Adrenal gland (tissue), 12 donors: ENCODE results near the gene NSMCE1. TPM values are rescaled to one million over a fixed set of nuclear protein-coding genes. Genes with fewer than 3 reads are reported as not detected.
"Not testable (repeated sequence)": the region's sequence is repeated elsewhere in the genome, so short reads cannot be mapped to it uniquely, and the experiment has no call there.

Source experiments
- DNase-seq, 7 donors: peaks; one replicate each; pipeline ENCODE4 v3.0.0-alpha.2; 2019 to 2020
- H3K27ac ChIP-seq, 5 donors: fragments of 200-600 bp; sonication (generic) in 4 of 5; 1 replicate in 3 of 5; 2 replicates in 2 of 5; pipeline versions ENCODE4 v1.5.1 to v1.8.0; 2016 to 2020; ENCODE audit warnings: mild to moderate bottlenecking in 1 of 5
- H3K27me3 ChIP-seq: fragments of 200-600 bp; 2 replicates; pipeline ENCODE4 v1.8.0; 2021
- H3K36me3 ChIP-seq, 2 donors: fragments of 200-600 bp; replicated peaks in 1 of 2; 1 replicate in 1 of 2; 2 replicates in 1 of 2; pipeline versions ENCODE4 v1.5.1 to v1.8.0; 2018 to 2022
- H3K4me1 ChIP-seq, 2 donors: fragments of 200-600 bp; replicated peaks in 1 of 2; 1 replicate in 1 of 2; 2 replicates in 1 of 2; pipeline versions ENCODE4 v1.5.1 to v1.8.0; 2018 to 2021
- H3K4me3 ChIP-seq, 4 donors: fragments of 200-600 bp; sonication (generic) in 3 of 4; one replicate each; pipeline ENCODE4 v1.5.1; 2016 to 2018
- H3K9me3 ChIP-seq, 3 donors: fragments of 200-600 bp; sonication (generic) in 1 of 3; replicated peaks in 1 of 3; 1 replicate in 2 of 3; 2 replicates in 1 of 3; pipeline versions ENCODE4 v1.5.1 to v1.8.0; 2016 to 2021
- CTCF ChIP-seq, 6 experiments: fragments of 450-650 bp in 4 of 6; fragments of 200-600 bp in 2 of 6; sonication (generic) in 1 of 6; IDR thresholded peaks; 1 replicate in 5 of 6; 2 replicates in 1 of 6; pipeline versions ENCODE4 v1.5.1 to v1.8.0; 2016 to 2021; ENCODE audit warnings: antibody characterized with exemption in 6 of 6, mild to moderate bottlenecking in 2 of 6, moderate library complexity in 1 of 6
- POLR2A ChIP-seq, 2 donors: fragments of 450-650 bp; IDR thresholded peaks; one replicate each; pipeline ENCODE4 v1.6.1; 2017; ENCODE audit warnings: antibody characterized with exemption in 2 of 2, mild to moderate bottlenecking in 2 of 2, moderate library complexity in 1 of 2
- WGBS, 4 donors: extraction: QIAGEN DNeasy Blood & Tissue Kit in 2 of 4; methylation state at CpG; one replicate each; pipeline versions ENCODE4 v1.1.5 to v1.1.7; 2013 to 2017; 5-methylcytosine and 5-hydroxymethylcytosine counted together
- intact Hi-C, 2 donors: fragments of 100-400 bp; cut with DNase I; formaldehyde crosslinking; loops; one replicate each; pipeline versions ENCODE4 v1.14.1 to v1.15.0; 2022 to 2023
- polyA plus RNA-seq, 3 donors: library from polyadenylated mRNA; stranded (reverse); fragments of 200-250 nt in 2 of 3; fragments of 350-450 nt in 1 of 3; fragmentation: Illumina TruSeq in 1 of 3; extraction: RNeasy Lipid Tissue Mini Kit (QIAGEN cat#74804) in 1 of 3; gene quantifications; one replicate each; pipeline ENCODE4 v1.2.3, GENCODE V29; 2013 to 2014
- total RNA-seq, 9 donors: library from RNA; depleted of rRNA in 4 of 9; stranded (reverse); fragments of >200 nt in 4 of 9; fragments of 120-200 nt in 1 of 9; fragmentation: NEBNext Ultra II Directional in 1 of 9; extraction: Animal tissue kit (Norgen Biotek cat#: 25700) in 1 of 9; gene quantifications; one replicate each; pipeline versions ENCODE4 v1.1.0 to v1.2.4, GENCODE V29; 2013 to 2023
- donor health status: healthy with polysubstance abuse.
- donor health status: Bipolar disorder and iron deficiency.
- donor health status: DM: yes; HTN: yes; CAD: no.
- donor health status: DM: no; HTN: no; CAD: no.
- donor health status: DM: no; HTN: no; CAD: no.
- donor health status: DM: yes; HTN: yes; CAD: no.

The NSMCE1 gene
- total and polyA plus RNA-seq, 12 donors = 54.3 to 182 (median 88.1) TPM

DNA sequence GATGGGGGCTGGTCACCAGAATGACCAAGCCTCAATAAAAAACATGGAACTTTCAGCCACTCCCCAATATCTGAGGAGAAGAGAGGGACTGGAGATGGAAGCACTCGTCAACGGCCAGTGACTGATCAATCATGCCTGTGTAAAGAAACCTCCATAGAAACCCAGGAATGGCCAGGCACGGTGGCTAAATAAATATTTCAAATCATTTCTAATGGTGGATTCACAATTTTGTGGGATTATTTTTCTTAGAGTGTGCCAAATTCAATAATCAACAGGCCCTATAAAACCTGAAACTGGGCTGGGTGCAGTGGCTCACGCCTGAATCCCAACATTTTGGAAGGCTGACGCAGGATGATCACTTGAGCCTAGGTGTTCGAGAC, 16.4 kb downstream of the NSMCE1 start:
- intact Hi-C loops = no loop called here
- TF ChIP-seq POLR2A (IDR thresholded peaks at IDR 0.05) (no peak), CTCF (IDR thresholded peaks at IDR 0.05) (no peak)
- Histone ChIP-seq H3K9me3 (no peaks in the 10 kb centered on the region), H3K4me3 (no peak overlapping the region), H3K4me1 (peaks cover 15 to 22% of the 10 kb centered on the region in 2 donors), H3K36me3 (peaks cover 0 to 22% of the 10 kb centered on the region in 2 donors), H3K27me3 (no peaks in the 10 kb centered on the region), H3K27ac (no peak overlapping the region)
- 95 to 100% (median 97%) methylated on average over 6 of the region's 6 CpGs for WGBS, 4 donors
- peak in 2 of 7 donors; percentile 2 to 4 for DNase-seq

GRCh38 chr16:27251541-27252205, 16.9 kb downstream of the NSMCE1 start:
- 95 to 98% (median 97%) methylated on average over 8 of the region's 8 CpGs for WGBS, 4 donors
- intact Hi-C loops = no loop called here
- DNase-seq = peak in 3 of 7 donors; percentile 9 to 28 (median 12)
- no peaks in the 10 kb centered on the region for H3K9me3 ChIP-seq
- peaks cover 17 to 24% of the 10 kb centered on the region in 2 donors for H3K4me1 ChIP-seq
- H3K36me3 ChIP-seq = peaks cover 0 to 17% of the 10 kb centered on the region in 2 donors
- H3K27ac ChIP-seq = no peak overlapping the region
- H3K27me3 ChIP-seq = no peaks in the 10 kb centered on the region
- H3K4me3 ChIP-seq = no peak overlapping the region
- no peak for TF ChIP-seq CTCF (IDR thresholded peaks at IDR 0.05)
- TF ChIP-seq POLR2A (IDR thresholded peaks at IDR 0.05) = no peak

DNA sequence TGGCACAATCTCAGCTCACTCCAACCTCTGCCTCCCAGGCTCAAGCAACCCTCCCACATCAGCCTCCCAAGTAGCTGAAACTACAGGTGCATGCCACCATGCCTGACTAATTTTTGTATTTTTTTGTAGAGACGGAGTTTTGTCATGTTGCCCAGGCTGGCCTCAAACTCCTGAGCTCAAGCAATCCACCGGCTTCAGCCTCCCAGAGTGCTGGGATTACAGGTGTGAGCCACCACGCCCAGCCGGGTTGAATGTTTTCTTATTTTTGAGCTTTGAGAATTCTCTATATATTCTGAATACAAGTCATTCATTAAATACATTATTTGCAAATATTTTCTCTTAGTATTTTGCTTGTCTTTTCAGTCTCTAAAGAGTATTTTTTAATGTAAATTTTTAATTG, 19.7 kb downstream of the NSMCE1 start:
- H3K4me1 ChIP-seq = peaks cover 23 to 41% of the 10 kb centered on the region in 2 donors
- H3K27ac ChIP-seq, intact Hi-C loops, H3K9me3 ChIP-seq, H3K27me3 ChIP-seq, H3K4me3 ChIP-seq, H3K36me3 ChIP-seq: not testable (repeated sequence)
- 96 to 100% (median 98%) methylated on average over 4 of the region's 4 CpGs for WGBS, 4 donors
- peak in 2 of 7 donors; percentile 5 to 30 for DNase-seq

DNA sequence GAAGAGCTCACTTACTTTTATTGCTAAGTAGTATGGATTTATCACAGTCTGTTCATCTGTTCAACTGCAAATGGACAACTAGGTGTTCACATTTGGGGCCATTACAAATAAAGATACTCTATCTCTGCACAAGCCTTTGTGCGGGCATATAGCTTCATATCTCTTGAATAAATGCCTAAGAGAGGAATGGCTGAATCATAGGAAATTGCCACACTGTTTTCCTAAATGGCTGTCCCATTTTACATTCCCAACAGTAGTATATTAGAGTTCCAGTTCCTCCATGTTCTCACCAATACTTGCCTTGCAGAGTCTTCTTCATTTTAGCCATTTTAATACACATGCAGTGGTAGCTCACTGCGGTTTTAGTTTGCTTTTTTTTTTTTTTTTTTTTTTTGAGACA, 20.5 kb downstream of the NSMCE1 start:
- intact Hi-C loops = no loop called here
- WGBS, 4 donors = 90 to 100% (median 98%) methylated on average over 2 of the region's 2 CpGs
- Histone ChIP-seq H3K27me3 (no peaks in the 10 kb centered on the region), H3K4me3 (no peak overlapping the region), H3K9me3 (no peaks in the 10 kb centered on the region), H3K27ac (no peak overlapping the region), H3K4me1 (peaks cover 22 to 41% of the 10 kb centered on the region in 2 donors), H3K36me3 (no peaks in the 10 kb centered on the region)
- no peak for DNase-seq
- TF ChIP-seq POLR2A (IDR thresholded peaks at IDR 0.05) = no peak
- no peak for TF ChIP-seq CTCF (IDR thresholded peaks at IDR 0.05)

GRCh38 chr16:27247076-27247475, 21.5 kb downstream of the NSMCE1 start:
- H3K4me1 ChIP-seq = peaks cover 28 to 48% of the 10 kb centered on the region in 2 donors
- 59 to 94% (median 79%) methylated on average over 1 of the region's 1 CpG for WGBS, 4 donors
- H3K36me3 ChIP-seq, H3K4me3 ChIP-seq, intact Hi-C loops, H3K9me3 ChIP-seq, H3K27me3 ChIP-seq: not testable (repeated sequence)
- peak overlapping the region in 2 of 5 donors; percentile 67 to 84 for H3K27ac ChIP-seq
- DNase-seq = peak in 1 of 7 donors; percentile 43
